Activated naive CD8-positive, alpha-beta T cell treated with anti-CD3 and anti-CD28 coated beads, Interleukin-2, amount 50 U/mL, for 16 hours (primary cell): ENCODE results near the gene ELMO2.
"Not testable (repeated sequence)": the region's sequence is repeated elsewhere in the genome, so short reads cannot be mapped to it uniquely, and the experiment has no call there.

Source experiments
- DNase-seq: peaks from one replicate; pipeline ENCODE4 v3.0.0-alpha.2; 2020; ENCODE audit warnings: low read depth, low spot score

The ELMO2 gene

GRCh38 chr20:46406986-46407670 is 713 bp upstream of the ELMO2 start:
- DNase-seq: peak; percentile 80

- DNase-seq: no peak
These were observed 4.0 kb downstream of the ELMO2 start for GRCh38 chr20:46402331-46402811.

- DNase-seq: no peak
These were observed 4.9 kb downstream of the ELMO2 start for GRCh38 chr20:46401478-46401860.

DNA sequence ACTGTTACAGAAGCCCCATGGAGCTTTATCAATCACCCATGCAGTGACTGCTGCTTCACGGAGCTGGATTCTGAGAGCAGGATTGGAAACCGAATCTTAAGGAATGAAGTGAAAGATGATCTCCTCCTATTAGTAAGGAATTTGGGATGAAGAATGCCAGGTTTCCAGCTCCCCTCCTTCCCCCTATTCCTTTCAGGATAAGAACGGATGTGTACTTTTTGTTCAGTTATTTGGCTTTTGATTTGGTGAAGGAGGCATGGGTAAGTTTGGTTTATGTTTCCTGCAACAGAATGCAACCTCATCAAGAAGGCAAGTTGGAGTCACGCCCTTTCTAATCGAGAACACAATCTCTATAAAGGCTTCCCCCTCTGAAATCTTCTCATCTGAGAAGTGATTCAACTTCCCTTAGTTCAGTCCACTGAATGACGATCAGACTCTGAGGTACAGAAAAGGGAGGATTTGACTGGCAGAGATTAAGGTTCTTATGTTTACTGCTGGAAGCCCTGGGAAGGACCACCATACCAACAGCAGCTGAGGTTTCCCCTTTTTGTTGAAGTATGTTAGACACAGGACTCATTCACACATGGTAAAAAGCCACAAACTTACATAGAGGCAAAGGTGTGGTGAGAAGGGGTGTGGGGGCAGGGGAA is 5.5 kb downstream of the ELMO2 start:
- DNase-seq: no peak

DNA sequence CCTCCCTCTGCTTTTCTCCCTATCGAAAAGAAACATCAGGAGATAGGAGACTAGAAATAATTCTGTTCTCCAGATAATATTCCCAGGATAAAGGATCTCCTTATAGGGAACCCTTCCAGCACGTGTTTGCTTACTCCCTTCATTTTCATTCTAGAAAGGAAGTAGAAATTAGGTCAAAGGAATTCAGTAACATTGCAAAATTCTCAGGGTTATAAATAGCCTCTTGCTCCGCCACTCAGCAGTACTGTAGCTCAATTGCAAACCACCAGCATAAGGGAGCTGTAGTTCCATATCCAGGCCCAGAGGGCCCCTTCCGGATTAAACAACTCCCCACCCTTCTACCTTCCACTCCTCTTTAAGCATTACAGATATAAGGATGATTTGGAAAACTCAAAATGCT is 6.2 kb downstream of the ELMO2 start:
- DNase-seq: no peak

DNA sequence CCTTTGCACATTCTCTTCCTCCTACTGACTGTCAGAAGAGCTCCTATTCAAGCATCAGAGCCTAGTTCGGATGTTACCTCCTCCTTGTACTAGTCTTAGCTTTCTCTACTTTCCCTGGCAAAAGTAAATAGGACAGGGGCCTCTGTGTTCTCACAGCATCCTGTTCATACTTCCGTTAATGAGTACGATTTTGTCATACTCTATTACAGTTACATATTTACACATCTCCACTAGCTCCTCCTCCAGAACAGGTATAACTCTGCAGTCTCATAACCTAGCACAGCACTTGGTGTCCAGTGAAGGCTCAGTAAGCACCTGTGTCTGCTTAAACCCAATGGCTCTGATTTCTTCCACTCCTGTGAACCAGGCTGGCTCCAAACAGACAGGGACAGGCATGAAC is 7.0 kb downstream of the ELMO2 start:
- DNase-seq: no peak

GRCh38 chr20:46398963-46399362 is 7.5 kb downstream of the ELMO2 start:
- DNase-seq: no peak

DNA sequence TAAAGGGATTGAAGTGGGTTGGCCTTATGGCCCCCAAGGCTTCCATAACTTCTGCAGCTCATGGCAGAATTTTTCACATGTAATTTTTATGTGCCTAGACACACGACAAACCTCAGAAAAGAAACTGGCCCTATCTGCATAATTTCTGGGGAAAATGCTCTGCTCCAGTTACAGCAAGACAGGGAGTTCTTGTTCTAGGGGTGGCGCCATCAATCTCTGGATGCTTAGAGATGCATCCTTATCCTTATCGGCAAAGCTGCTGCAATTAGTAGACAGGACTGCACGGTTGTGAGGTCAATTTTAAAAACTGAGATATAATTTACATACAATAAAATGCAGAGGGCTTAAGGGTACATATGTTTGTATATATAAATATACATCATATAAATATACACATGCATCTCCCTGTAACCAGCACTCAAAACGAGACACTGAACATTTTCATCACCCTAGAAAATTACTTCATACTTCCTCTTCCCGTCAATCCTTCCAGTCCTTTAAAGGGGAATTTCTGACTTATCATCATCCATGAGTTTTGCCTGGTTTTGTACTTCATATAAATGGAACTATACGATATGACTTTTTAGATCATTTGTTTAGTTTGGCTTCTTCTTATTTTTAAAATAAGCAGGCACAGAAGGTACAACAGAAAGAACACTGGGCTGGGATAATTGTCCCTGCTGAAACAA is 10.2 kb downstream of the ELMO2 start:
- DNase-seq: no peak

- DNase-seq: no peak
These were observed 11.3 kb downstream of the ELMO2 start for GRCh38 chr20:46394872-46395760.

DNA sequence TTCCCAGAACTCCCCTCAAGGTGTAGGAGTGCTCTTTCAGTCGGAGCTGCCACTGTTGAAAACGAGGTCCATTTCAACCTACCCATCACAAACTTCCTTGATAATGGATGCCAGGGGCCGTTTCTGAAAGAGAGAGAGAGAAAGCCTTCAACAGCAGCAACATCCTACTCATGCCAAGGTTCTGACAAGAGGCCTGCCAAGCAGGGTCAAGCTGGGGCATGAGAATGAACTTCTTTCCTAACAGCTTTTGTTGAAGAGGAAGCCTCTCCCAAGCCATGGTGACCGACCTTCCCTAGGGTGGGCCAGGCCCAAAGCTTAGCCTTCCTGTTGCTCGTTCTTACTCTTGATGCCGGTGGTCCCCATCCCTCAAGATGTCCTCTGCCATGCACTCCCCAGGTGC is 12.4 kb downstream of the ELMO2 start:
- DNase-seq: no peak

- DNase-seq: no peak
These were observed 17.5 kb downstream of the ELMO2 start for GRCh38 chr20:46388937-46389336.

GRCh38 chr20:46388201-46388836 is 18.1 kb downstream of the ELMO2 start:
- no peak for DNase-seq

DNA sequence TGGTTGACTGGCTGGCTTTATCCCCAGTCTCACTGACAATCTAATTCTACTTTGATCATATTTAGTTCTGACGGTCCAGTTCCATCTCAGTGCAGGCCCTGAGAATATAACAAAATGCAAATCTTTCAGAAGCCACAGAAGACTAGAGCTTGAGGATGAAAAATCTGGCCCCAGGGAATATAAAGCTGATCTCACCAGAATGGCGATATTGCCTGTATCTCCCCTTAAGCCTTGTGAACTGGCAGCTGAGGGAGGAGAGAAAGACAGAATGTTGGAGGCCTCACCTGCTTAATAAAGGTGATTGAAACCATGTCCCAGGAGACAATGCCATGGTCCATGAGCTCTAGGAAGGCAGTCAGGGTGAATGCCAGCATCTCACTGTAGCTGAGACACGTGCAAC is 19.4 kb downstream of the ELMO2 start:
- DNase-seq: not testable (repeated sequence)

- DNase-seq: no peak
These were observed 27.9 kb downstream of the ELMO2 start for GRCh38 chr20:46378412-46379009.

DNA sequence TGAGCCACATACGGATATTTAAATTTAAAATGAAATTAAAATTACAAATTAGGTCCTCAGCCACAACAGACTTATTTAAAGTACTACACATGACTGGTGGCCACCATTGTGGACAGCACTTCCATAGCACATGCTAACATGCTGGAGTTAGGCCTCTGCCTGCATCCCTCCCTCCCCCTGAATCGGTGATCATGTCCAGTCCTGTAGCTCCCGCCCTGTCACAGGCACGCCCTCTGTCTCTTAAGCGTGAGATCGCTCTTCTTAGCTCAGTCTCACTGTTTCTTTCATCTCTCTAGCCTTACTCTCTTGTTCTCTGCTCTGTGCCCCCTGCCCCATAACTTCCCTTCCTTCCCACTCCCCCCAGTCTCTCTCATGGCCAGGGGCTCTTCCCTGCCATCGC is 28.9 kb downstream of the ELMO2 start:
- no peak for DNase-seq

DNA sequence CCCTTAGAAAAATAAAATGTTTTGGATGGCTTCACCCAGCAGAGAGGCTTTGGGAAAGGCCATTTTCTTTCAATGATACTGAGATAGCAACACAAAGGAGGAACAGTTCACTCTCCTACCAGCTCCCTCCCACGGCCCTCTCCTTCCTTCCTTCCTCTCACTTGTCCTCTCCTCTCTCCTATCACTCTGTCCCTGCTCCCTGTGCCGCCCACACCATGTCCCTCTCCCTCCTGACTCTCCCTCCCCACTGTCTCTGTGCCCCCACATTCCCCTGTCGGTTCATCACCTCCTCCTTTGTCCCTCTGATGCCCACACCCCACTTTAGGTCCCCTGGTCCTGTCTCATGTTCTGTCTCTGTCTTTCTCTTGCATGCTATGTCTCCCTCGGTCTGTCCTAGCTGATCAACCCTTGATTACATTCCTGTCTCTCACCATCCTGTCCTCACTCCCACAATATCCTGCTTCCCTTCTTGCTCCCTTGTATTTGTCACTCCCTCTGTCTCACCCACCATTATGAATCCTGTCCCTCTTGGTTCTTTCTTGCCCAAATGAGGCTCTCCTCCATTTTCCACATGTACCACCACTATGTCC is 30.1 kb downstream of the ELMO2 start:
- no peak for DNase-seq

DNA sequence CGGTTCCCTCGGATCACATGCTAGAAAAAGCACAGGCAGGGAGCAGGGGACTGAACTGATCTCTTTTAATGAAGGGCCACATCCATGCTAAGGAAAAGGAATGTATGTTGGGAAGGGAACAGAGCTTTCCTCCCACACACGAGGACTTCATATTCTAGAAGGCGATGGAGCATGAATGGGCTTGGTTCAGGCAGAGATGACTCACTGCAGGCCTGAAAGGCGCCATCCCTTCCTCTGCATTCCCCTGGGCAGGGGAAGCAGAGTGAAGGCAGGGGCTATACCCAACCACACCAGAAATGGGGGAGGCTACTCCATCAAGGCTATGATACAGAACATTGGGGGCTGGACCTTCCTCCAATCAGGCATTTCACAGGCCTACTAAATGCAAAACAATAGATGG is 30.6 kb downstream of the ELMO2 start:
- no peak for DNase-seq

GRCh38 chr20:46374383-46374782 is 32.0 kb downstream of the ELMO2 start:
- DNase-seq: no peak

GRCh38 chr20:46371656-46372055 is 34.8 kb downstream of the ELMO2 start:
- DNase-seq: no peak

DNA sequence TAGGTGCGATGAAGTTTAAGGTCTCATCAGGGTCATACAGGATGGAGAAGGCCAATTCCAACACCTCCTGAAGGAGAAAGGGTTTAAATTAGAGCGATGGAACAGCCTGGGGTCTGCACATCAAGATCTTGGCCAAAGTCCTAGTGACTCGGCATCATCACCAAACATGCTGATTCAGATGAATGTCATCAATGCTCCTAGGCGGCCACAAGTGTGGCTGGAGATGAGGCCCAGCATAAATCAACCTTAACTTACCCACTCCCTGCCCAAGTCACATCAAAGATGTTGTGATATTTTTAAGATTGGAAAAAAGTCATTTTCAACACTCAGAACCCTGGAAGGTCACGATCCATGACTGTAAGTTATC is 37.5 kb downstream of the ELMO2 start:
- no peak for DNase-seq
